HG03378 (cell line): ENCODE data around the gene ZNF93.
A peak's percentile ranks its signal among the peaks of the same experiment; 100 is the strongest.
"Not testable (repeated sequence)": the region's sequence is repeated elsewhere in the genome, so short reads cannot be mapped to it uniquely, and the experiment has no call there.

Experiments used
- ATAC-seq: cut with Tn5 transposase; IDR thresholded peaks from one replicate; pipeline ENCODE4 v1.9.1; 2021; ENCODE audit warnings: mild to moderate bottlenecking, moderate library complexity; ENCODE audit not compliant: unreplicated experiment

ZNF93 gene

DNA sequence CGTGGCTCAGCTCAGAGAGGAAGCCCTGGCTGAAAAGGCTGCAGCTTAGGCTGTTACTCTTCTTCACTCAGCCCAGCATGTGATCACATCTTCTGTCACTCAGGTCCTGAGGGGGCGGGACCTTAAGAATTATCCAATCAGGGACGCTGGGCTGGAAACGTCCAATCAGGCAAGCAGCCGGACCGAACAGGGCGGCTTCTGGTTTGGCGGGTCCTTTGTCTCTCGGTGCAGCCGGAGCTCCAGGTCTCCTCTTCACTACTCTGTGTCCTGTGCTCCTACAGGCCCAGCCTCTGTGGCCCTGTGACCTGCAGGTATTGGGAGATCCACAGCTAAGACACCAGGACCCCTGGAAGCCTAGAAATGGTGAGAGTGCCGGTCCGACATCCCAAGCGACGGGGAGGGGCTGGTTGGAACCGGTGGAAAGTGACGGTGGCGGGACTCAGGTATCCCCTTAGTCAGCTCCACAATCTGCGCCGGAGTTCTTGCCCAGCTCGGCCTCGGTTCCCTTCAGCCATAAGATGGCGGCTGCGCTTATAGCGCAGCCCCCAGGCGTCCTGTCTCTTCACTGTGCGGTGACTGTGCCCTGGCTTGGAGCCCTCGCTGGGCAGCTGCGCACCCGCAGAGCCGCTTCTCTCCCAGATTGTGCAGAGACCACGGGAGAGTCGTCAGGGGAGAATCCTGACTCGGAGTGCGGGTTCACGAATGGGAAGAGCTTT, at the start of gene ZNF93:
ZNF93 (plus strand) TSS at position 218 of the 716 bp plus-strand sequence; CDS start at position 361, 143 bp downstream.
- peak; percentile 92 for ATAC-seq

DNA sequence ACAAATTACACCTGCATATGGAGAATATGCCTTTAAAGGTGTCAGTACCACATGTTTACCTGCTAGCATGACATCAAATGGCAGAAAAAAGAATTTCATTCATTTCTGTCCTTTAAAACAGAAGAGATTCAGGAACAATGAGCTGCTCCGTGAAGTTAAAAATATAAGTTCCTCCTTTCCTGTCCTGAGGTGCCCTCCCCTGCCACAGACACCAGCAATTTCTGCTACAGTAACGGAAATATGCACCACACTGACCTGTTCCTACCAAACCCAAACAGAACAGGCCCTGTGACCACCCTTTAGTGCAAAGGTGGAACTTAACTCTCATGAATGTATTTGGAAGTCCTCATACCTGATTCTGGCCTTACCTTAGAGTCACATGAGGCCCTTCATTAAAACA, 49.0 kb upstream of the ZNF93 start:
- ATAC-seq = not testable (repeated sequence)

DNA sequence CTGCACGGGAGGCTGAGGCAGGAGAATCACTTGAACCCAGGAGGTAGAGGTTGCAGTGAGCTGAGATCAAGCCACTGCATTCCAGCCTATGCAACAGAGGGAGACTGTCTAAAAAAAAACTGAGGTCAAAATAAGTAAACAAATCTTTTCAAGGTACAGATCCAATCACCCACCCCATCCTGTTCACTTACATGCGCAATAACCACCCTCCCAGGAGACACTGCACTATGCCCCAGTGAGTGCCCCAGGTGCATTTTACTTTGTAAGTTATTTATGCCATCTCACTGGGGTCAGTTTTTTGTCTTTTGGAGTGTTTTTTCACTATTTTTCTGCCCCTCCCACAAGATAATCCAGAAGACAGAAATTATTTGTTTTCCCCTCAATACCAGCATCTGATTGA, 42.0 kb upstream of the ZNF93 start:
- ATAC-seq = no peak

DNA sequence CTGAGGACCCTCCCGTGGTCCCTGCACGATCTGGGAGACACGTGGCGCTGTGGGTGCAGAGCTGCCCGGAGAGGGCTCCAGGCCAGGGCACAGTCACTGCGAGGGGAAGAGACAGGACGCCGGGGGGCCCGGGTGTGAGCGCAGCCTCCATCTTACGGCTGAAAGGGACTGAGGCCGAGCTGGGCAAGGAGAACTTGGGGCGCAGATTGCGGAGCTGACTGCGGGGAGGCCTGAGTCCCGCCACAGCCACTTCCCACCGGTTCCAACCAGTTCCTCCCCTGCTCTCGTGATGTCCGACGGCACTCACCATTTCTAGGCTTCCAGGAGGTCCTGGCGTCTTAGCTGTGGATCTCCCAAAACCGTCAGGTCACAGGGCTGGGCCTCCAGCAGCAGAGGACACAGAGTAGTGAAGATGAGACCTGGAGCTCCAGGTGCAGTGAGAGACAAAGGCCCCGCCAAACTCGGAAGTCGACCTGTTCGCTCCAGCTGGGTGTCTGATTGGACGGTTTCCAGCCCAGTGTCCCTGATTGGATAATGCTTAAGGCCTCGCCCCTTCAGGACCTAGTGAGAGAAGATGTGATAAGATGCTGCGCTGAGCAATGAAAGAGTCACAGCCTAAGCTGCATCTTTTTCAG, 39.9 kb upstream of the ZNF93 start:
- ATAC-seq = no peak

DNA sequence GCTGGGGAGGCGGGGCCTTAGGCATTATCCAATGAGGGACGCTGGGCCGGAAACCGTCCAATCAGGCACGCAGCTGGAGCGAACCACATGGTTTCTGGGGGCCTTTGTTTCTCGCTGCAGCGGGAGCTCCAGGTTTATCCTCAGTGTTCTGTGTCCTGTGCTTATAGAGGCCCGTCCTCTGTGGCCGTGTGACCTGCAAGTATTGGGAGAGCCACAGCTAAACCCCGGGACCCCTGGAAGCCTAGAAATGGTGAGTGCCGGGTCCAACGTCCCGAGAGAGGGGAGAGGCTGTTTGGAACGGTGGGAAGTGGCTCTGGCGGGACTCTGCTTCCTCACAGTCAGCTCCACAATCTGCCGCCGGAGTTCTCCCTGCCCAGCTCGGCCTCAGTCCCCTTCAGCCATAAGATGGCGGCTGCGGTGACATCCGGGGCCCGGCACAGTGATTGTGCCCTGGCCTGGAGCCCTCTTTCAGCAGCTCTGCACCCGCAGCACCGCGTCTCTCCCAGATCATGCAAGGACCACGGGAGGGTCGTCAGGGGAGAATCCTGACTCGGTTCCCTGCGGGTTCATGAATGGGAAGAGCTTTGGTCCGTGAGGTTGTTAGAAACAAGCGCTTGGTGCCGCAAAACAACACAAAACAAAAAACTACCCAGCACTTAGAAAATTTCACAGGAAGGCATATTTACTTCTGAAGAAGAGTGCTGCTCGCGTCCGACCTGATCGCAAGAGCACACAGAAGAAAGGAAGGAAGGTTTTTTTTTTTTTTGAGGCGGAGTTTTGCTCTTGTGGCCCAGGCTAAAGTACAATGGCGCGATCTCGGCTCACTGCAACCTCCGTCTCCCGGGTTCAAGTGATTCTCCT, 34.8 kb upstream of the ZNF93 start, which contains the start of gene ZNF253:
ZNF253 (plus strand) TSS at position 133 of the 861 bp plus-strand sequence; CDS start at position 248, 115 bp downstream.
- peak; percentile 93 for ATAC-seq

DNA sequence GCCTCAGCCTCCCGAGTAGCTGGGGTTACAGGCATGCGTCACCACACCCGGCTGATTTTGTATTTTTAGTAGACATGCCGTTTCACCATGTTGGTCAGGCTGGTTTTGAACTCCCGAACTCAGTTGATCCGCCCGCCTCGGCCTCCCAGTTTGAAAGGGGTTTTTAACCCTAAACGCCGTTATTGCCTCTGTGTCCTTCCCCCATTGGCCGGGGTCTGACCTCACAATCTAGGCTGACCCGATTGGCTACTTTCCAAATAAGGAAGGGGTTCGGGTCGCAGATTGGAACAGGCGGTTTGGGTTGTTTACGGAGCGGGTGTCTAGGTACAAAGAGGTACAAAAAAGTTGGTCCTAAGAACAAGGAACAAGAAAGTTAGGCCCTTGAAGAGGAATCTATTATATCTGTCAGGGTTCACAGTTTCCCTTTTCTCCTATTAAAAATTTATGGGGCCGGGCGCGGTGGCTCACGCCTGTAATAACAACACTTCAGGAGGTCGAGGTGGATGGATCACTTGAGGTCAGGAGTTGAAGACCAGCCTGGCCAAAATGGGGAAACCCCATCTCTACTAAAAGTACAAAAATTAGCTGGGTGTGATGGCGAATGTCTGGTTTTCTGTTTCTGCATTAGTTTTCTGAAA, 34.0 kb upstream of the ZNF93 start:
- no peak for ATAC-seq

DNA sequence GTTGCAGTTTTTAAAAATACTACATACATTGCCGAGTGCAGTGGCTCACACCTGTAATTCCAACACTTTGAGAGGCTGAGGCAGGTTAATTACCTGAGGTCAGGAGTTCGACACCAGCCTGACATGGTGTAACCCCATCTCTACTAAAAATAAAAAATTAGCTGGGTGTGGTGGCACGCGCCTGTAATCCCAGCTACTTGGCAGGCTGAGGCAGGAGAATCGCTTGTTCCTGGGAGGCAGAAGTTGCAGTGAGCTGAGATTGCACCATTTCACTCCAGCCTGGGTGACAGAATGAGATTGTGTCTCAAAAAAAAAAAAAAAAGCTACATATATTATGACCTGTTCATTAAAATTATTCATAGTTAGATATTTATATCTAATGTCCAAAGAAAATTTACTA, 30.7 kb upstream of the ZNF93 start:
- not testable (repeated sequence) for ATAC-seq

DNA sequence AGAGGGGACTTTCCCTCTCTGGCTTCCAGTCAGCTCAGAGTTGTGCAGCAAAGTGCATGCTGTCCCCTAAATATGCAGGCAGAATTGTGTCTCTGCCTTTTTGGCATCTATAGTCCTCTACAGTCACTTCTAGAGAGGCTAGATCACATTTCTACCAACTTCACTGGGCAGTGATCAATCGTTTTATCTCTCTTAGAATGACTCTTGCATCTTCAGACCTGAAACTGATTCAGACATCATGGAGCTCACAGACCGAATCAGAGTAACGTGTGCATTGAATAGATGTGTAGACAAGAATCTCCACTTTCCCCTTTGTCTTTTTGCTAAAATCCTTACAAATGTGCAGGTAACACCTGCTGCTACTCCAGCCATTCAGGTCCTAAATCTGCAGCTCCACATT, 28.8 kb upstream of the ZNF93 start:
- no peak for ATAC-seq

DNA sequence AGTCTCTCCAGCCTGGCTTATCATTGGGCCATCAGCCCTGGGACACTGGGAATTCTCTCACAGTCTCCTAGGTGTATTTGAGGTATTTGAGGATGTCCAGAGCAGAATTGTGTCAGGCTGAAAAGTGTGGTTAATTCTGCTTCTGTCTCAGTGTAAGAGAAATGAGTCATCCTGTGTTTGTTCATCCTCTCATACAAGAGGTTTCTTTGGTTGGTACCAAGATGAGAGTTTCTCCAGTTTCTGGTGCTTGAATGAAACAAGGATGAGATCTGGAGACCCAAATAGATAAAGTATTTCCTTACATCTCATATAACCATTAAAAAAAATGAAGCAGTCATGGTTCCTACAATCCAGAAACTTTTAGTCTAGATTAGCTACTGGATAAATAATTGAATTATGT, 27.4 kb upstream of the ZNF93 start:
- no peak for ATAC-seq

DNA sequence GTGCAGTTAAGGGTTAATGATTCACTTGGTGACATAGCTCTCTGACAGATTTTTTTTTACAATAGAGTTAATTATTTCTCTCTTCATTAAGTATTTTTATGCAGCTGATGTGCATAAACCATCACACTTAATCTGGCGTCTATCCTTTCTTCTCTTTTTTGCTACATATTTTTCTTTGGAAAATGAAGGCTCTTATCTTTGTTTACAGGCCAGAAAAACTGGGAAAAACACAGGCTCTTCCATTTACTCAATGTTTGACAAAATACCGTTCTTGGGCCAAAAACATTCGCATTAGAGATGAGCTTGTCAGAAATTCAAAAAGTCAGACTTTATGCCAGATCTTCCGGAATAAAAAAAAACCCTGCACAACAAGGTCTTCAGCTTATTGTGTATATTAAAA, 23.0 kb upstream of the ZNF93 start:
- no peak for ATAC-seq

DNA sequence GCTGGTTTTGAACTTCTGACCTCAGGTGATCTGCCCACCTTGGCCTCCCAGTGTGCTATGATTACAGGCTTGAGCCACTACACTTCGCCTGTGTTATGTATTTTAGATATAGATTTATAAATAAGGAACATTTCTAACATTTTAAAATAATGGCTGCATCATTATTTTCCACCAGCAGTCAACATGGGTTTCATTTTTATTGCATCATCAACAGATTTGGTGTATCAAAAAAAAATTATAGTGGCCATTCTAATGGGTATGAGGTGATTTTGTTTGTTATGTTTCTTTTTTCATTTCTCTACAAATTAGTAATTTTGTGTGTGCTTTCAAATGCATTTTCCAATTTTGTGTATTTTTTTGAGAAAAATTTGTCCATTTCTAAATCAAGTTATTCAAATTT, 16.2 kb upstream of the ZNF93 start:
- ATAC-seq = no peak

DNA sequence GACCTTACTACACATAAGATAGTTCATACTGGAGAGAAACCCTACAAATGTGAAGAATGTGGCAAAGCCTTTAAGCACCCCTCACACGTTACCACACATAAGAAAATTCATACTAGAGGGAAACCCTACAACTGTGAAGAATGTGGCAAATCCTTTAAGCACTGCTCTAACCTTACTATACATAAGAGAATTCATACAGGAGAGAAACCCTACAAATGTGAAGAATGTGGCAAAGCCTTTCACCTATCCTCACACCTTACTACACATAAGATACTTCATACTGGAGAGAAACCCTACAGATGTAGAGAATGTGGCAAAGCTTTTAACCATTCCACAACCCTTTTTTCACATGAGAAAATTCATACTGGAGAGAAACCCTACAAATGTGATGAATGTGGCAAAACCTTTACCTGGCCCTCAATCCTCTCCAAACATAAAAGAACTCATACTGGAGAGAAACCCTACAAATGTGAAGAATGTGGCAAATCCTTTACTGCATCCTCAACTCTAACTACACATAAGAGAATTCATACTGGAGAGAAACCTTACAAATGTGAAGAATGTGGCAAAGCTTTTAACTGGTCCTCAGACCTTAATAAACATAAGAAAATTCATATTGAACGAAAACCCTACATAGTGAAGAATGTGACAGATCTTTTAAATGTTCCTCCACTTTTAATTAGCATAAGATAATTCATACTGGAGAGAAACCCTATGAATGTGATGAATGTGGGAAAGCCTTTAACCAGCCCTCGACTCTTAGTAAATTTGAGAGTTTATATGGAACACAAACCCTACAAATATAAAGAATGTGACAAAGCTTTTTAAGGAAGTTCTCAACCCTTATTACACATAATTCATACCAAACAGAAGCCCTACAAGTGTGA, 8.4 kb upstream of the ZNF93 start:
- not testable (repeated sequence) for ATAC-seq

DNA sequence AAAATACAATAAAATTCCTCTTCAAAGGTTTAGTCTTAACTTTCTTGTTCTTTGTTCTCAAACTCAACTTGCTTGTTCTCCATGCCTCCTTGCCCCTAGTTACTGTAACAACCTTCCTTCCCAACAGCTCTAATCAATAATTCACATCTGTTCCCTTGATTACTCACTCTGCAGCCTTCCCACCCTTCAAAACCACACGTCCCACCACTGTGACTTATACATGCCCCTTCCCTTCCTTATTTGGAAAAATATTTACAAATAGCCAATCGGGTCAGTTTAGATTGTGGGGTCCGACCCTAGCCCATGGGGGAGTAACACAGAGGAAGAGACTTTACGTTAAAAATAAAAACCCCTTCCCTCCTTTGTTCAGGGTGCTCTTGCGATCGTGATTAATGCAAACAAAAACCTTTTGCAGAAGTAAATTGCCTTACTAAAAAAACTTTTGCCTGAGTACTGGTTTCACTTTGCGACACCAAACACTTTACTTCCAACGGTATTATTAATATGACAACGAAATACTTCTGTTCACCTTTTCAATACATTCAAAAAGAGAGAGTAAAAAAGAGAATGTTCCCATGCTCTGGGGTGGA, 512 bp upstream of the ZNF93 start:
- ATAC-seq = no peak

DNA sequence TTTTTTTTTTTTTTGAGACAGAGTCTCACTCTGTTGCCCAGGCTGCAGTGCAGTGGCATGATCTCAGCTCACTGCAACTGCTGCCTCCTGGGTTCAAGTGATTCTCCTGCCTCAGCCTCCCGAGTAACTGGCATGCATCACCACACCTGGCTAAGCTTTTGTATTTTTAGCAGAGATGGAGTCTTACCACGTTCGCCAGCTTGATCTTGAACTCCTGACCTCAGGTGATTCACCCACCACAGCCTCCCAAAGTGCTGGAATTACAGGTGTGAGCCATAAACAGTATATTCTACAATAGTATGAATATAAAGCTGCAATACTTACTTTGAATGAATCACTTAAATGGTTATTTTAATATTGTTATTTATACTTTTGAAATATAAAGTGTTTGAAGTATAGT, 6.8 kb downstream of the ZNF93 start:
- ATAC-seq = not testable (repeated sequence)

DNA sequence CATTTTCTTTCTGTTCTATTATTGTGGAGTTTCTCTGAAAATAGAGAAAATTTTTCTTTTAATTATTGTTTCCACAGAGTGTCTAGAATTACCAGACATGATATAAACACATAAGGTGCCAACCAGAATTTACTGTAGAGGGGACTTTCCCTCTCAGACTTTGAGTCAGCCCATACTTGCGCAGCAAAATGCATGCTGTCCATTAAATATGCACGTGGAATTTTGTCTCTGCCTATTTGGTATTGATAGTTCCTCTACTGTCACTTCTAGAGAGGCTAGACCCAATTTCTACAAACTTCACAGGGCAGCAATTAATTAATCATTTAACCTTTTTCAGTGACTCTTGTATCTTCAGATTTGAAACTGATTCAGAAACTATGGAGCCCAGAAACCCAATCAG, 8.9 kb downstream of the ZNF93 start:
- ATAC-seq = no peak

DNA sequence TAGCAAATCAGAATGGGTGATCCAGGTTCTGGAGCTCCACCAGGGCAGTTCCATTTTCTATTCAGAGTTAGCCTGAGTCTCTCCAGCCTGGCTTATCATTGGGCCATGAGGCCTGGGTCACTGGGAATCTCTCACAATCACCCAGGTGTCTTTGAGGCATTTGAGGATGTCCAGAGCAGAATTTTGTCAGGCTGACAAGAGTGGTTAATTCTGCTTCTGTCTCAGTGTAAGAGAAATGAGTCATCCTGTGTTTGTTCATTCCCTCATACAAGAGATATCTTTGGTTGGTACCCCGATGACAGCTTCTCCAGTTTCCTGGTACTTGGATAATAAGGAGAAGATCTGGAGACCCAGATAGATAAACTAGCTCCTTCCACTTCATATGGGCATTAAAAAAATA, 10.4 kb downstream of the ZNF93 start:
- no peak for ATAC-seq

DNA sequence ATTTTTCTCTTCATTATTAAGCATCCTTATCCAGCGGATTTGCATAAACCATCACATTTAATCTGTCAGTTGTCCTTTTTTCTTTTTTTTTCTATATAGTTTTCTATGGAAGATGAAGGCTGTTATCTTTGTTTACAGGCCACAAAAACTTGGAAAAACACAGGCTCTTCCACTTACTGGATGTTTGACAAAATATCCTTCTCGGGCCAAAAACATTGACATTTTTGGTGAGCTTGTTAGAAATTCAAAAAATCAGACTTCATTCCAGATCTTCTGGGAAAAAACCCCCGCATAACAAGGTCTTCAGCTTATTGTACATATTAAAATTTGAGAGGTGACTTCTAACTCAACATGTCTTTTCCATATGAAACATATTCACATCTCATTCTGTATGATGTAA, 13.8 kb downstream of the ZNF93 start:
- no peak for ATAC-seq

DNA sequence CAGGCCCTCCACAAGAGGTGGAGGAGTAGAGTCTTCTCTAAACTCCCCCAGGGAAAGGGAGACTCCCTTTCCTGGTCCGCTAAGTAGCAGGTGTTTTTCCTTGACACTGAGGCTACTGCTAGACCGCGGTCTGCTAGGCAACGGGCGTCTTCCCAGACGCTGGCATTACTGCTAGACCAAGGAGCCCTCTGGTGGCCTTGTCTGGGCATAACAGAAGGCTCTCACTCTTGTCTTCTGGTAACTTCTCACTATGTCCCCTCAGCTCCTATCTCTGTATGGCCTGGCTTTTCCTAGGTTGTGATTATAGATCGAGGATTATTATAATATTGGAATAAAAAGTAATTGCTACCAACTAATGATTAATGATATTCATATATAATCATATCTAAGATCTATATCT, 29.7 kb downstream of the ZNF93 start:
- ATAC-seq = not testable (repeated sequence)

DNA sequence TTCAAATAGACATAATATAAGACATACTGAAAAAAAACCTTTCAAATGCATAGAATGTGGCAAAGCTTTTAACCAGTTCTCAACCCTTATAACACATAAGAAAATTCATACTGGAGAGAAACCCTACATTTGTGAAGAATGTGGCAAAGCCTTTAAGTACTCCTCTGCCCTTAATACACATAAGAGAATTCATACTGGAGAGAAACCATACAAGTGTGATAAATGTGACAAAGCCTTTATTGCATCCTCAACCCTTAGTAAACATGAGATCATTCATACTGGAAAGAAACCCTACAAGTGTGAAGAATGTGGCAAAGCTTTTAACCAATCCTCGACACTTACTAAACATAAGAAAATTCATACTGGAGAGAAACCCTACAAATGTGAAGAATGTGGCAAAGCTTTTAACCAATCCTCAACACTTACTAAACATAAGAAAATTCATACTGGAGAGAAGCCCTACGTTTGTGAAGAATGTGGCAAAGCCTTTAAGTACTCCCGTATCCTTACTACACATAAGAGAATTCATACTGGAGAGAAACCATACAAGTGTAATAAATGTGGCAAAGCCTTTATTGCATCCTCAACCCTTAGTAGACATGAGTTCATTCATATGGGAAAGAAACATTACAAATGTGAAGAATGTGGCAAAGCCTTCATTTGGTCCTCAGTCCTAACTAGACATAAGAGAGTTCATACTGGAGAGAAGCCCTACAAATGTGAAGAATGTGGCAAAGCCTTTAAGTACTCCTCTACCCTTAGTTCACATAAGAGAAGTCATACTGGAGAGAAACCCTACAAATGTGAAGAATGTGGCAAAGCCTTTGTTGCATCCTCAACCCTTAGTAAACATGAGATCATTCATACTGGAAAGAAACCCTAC, 32.9 kb downstream of the ZNF93 start:
- ATAC-seq = not testable (repeated sequence)
